Hepatocyte (in vitro differentiated cells): ENCODE data around the gene PPP2R1B. TPM values are rescaled to one million over a fixed set of nuclear protein-coding genes. Genes with fewer than 3 reads are reported as not detected.
"Not testable (repeated sequence)": the region's sequence is repeated elsewhere in the genome, so short reads cannot be mapped to it uniquely, and the experiment has no call there.

ENCODE experiments used
- DNase-seq: peaks from one replicate; pipeline ENCODE4 v3.0.0-alpha.2; 2016; ENCODE audit warnings: low spot score
- H2AFZ ChIP-seq: fragments of 200-600 bp; sonication (generic); 2 replicates; pipeline ENCODE4 v1.6.0; 2016; ENCODE audit warnings: antibody characterized with exemption, mild to moderate bottlenecking
- H3K27ac ChIP-seq: fragments of 200-600 bp; sonication (generic); 2 replicates; pipeline ENCODE4 v1.5.1; 2016; ENCODE audit warnings: mild to moderate bottlenecking
- H3K27me3 ChIP-seq: fragments of 200-600 bp; sonication (generic); 2 replicates; pipeline ENCODE4 v1.6.1; 2016
- H3K36me3 ChIP-seq: fragments of 200-600 bp; sonication (generic); replicated peaks from 2 replicates; pipeline ENCODE4 v1.5.1; 2016; ENCODE audit warnings: low read depth; ENCODE audit not compliant: insufficient read depth
- H3K4me1 ChIP-seq: fragments of 200-600 bp; sonication (generic); 2 replicates; pipeline ENCODE4 v1.5.1; 2016; ENCODE audit warnings: mild to moderate bottlenecking, moderate library complexity; ENCODE audit not compliant: insufficient read depth
- H3K4me2 ChIP-seq: fragments of 200-600 bp; sonication (generic); 2 replicates; pipeline ENCODE4 v1.6.0; 2016
- H3K4me3 ChIP-seq: fragments of 200-600 bp; sonication (generic); 2 replicates; pipeline ENCODE4 v1.5.1; 2016; ENCODE audit warnings: mild to moderate bottlenecking
- H3K79me2 ChIP-seq: fragments of 200-600 bp; sonication (generic); 2 replicates; pipeline ENCODE4 v1.6.0; 2017; ENCODE audit warnings: mild to moderate bottlenecking
- H3K9me2 ChIP-seq: fragments of 200-600 bp; sonication (generic); replicated peaks from 2 replicates; pipeline ENCODE4 v1.6.0; 2017; ENCODE audit warnings: mild to moderate bottlenecking; ENCODE audit not compliant: insufficient read depth
- H3K9me3 ChIP-seq: fragments of 200-600 bp; sonication (generic); 2 replicates; pipeline ENCODE4 v1.5.1; 2016; ENCODE audit warnings: low read depth, mild to moderate bottlenecking
- H4K20me1 ChIP-seq: fragments of 200-600 bp; sonication (generic); 2 replicates; pipeline ENCODE4 v1.6.0; 2016; ENCODE audit warnings: mild to moderate bottlenecking; ENCODE audit not compliant: insufficient read depth, poor library complexity, severe bottlenecking
- EZH2 ChIP-seq: fragments of 200-600 bp; sonication (generic); IDR thresholded peaks from 2 replicates; pipeline ENCODE4 v1.6.1; 2016; ENCODE audit warnings: antibody characterized with exemption, mild to moderate bottlenecking, borderline replicate concordance
- EZH2phosphoT487 ChIP-seq: fragments of 200-600 bp; sonication (generic); IDR thresholded peaks from one replicate; pipeline ENCODE4 v1.6.1; 2018; ENCODE audit warnings: antibody characterized with exemption, mild to moderate bottlenecking, low read depth, moderate library complexity; ENCODE audit not compliant: unreplicated experiment, severe bottlenecking
- WGBS: methylation state at CpG from one replicate; pipeline ENCODE4 v1.1.6; 2016; ENCODE audit warnings: low lambda C conversion rate; ENCODE audit errors: missing lambda C conversion rate; 5-methylcytosine and 5-hydroxymethylcytosine counted together
- polyA plus RNA-seq: library from polyadenylated mRNA; unstranded; fragments of >200 nt; fragmentation: Nextera tagmentation; extraction: Ambion mirVana; gene quantifications from 2 replicates; pipeline ENCODE4 v1.2.1, GENCODE V29; 2016
- total RNA-seq: library from RNA; depleted of rRNA; stranded (reverse); fragments of >200 nt; gene quantifications from 2 replicates; pipeline ENCODE4 v1.2.3, GENCODE V29; 2014
- TF ChIP-seq, protein P1 (sequence below): fragments of 200-600 bp; sonication (generic); IDR thresholded peaks from 2 replicates; pipeline ENCODE4 v1.5.1; 2016; ENCODE audit warnings: antibody characterized with exemption, mild to moderate bottlenecking; ENCODE audit not compliant: poor library complexity

PPP2R1B gene
- total and polyA plus RNA-seq, 2 experiments from 2014 or later, result 25.3 to 41.0 TPM

DNA sequence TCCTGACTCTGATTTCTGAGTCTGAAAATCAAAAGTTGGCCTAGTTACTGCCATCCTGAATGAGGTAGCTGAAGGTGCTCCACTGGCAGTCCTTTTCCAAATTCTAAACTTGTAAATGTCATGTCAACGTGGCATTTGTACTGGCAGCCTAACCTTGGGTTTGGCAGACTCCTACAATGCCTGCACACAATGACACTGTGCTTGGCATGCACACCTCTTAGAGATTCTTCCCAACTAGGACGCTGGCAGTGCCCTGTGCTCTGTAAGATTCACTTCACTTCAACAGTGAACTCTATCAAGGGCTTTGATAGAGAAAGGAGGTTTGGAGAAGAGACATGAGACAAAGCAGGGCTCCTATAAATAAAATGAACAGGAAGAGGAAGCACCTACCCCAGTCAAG is 21.9 kb upstream of the PPP2R1B start:
- peaks cover 8% of the 10 kb centered on the region for H3K4me1 ChIP-seq
- no peak for TF ChIP-seq EZH2phosphoT487
- TF ChIP-seq, protein P1, sequence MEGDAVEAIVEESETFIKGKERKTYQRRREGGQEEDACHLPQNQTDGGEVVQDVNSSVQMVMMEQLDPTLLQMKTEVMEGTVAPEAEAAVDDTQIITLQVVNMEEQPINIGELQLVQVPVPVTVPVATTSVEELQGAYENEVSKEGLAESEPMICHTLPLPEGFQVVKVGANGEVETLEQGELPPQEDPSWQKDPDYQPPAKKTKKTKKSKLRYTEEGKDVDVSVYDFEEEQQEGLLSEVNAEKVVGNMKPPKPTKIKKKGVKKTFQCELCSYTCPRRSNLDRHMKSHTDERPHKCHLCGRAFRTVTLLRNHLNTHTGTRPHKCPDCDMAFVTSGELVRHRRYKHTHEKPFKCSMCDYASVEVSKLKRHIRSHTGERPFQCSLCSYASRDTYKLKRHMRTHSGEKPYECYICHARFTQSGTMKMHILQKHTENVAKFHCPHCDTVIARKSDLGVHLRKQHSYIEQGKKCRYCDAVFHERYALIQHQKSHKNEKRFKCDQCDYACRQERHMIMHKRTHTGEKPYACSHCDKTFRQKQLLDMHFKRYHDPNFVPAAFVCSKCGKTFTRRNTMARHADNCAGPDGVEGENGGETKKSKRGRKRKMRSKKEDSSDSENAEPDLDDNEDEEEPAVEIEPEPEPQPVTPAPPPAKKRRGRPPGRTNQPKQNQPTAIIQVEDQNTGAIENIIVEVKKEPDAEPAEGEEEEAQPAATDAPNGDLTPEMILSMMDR, result no peak
- TF ChIP-seq EZH2, result no peak
- 85% methylated on average over 2 of the region's 2 CpGs for WGBS
- H4K20me1 ChIP-seq, result no peaks in the 10 kb centered on the region
- H3K9me3 ChIP-seq, result no peaks in the 10 kb centered on the region
- H3K27me3 ChIP-seq, result no peaks in the 10 kb centered on the region
- H3K27ac ChIP-seq, result no peak overlapping the region
- DNase-seq, result no peak
- H3K4me2 ChIP-seq, result no peak overlapping the region
- no peak overlapping the region for H2AFZ ChIP-seq
- H3K79me2 ChIP-seq, result no peaks in the 10 kb centered on the region
- no peaks in the 10 kb centered on the region for H3K9me2 ChIP-seq
- no peak overlapping the region for H3K4me3 ChIP-seq
- H3K36me3 ChIP-seq, result no peaks in the 10 kb centered on the region

DNA sequence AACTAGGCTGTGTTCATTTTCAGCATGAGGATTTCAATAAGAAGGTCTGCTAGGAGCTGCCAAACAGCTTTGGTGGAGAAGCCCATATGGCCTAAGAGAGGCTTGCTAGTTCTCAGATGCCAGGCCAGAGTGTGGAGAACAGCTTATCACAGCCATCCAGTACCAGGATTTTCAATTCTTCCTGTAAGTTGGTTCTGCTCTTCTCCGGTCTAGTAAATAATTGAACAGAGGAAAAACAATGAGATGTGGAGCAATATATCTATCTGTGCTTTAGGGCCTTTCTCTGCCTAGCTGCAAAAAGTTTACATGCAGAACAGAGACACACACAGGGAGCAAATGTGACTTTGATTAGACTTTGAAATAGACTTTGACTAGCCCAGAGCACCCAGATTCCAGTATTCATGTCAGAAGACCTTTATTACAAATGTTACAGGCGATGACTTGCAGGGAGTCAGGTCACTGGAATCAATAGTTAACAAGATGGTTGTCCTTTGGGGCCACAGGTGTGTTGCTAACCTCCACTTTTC is 19.8 kb upstream of the PPP2R1B start:
- no peak overlapping the region for H3K4me2 ChIP-seq
- H3K4me1 ChIP-seq, result peaks cover 8% of the 10 kb centered on the region
- TF ChIP-seq EZH2, result no peak
- TF ChIP-seq EZH2phosphoT487, result no peak
- TF ChIP-seq, protein P1, result no peak
- H3K9me2 ChIP-seq, result no peaks in the 10 kb centered on the region
- no peaks in the 10 kb centered on the region for H4K20me1 ChIP-seq
- H3K4me3 ChIP-seq, result no peak overlapping the region
- H3K9me3 ChIP-seq, result no peaks in the 10 kb centered on the region
- H3K27ac ChIP-seq, result peak overlapping the region; percentile 63
- H2AFZ ChIP-seq, result no peak overlapping the region
- no peaks in the 10 kb centered on the region for H3K36me3 ChIP-seq
- H3K27me3 ChIP-seq, result no peaks in the 10 kb centered on the region
- no peaks in the 10 kb centered on the region for H3K79me2 ChIP-seq
- no peak for DNase-seq
- WGBS, result 61% methylated on average over 2 of the region's 2 CpGs

DNA sequence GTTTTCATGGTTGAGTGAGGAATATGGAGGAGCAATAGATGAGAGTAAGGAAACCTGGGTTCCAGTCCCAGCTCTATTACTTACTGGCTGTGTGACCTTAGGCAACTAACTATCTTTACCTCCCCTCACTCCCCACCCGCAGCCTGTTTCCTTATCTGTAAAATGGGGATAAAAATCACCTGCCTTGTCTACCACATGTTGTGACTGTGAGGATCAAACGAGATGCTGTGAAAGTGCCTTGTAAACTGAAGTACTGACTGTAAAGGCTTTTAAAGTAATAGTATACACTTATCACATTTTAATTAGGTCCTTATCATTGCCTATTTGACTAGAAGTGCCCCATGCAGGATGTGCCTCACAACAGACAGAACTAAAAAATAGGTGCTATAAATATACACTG is 18.9 kb upstream of the PPP2R1B start:
- Histone ChIP-seq H3K4me2 (no peak overlapping the region), H3K9me2 (no peaks in the 10 kb centered on the region), H3K79me2 (no peaks in the 10 kb centered on the region), H3K36me3 (no peaks in the 10 kb centered on the region), H3K4me3 (no peak overlapping the region), H3K27me3 (no peaks in the 10 kb centered on the region), H3K4me1 (peaks cover 8% of the 10 kb centered on the region), H4K20me1 (no peaks in the 10 kb centered on the region), H3K9me3 (no peaks in the 10 kb centered on the region), H3K27ac (peak overlapping the region; percentile 63), H2AFZ (no peak overlapping the region)
- TF ChIP-seq EZH2 (no peak), EZH2phosphoT487 (no peak)
- TF ChIP-seq, protein P1, result no peak
- WGBS, result 61% methylated on average over 2 of the region's 2 CpGs
- DNase-seq, result no peak

DNA sequence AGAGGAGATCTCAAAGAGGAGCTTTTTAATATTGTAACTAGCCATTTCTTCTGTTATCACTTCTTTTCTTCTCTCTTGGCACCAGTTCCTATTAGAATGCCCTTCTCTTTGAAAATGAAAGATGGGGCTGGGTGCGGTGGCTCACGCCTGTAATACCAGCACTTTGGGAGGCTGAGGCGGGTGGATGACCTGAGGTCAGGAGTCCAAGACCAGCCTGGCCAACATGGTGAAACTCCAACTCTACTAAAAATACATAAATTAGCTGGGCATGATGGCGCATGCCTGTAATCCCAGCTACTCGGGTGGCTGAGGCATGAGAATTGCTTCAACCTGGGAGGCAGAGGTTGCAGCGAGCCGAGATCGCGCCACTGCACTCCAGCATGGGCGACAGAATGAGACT is 18.1 kb upstream of the PPP2R1B start:
- WGBS, result 99% methylated on average over 10 of the region's 10 CpGs
- not testable (repeated sequence) for H3K4me1 ChIP-seq, H3K9me3 ChIP-seq, H4K20me1 ChIP-seq, H3K4me3 ChIP-seq, H3K4me2 ChIP-seq, H3K27ac ChIP-seq, DNase-seq, H3K79me2 ChIP-seq, H2AFZ ChIP-seq, H3K27me3 ChIP-seq, H3K9me2 ChIP-seq, H3K36me3 ChIP-seq
